Keratinocyte (primary cell): ENCODE measurements around the gene SIX5.

Experiments used
- EZH2 ChIP-seq: IDR thresholded peaks from one replicate; pipeline ENCODE4 v1.6.1; 2012; ENCODE audit warnings: inconsistent platforms, mild to moderate bottlenecking, low read length, moderate library complexity
- TF ChIP-seq, protein P1 (sequence below), 3 experiments: IDR thresholded peaks in 1 of 3; conservative IDR thresholded peaks in 1 of 3; optimal IDR thresholded peaks in 1 of 3; 2 replicates in 2 of 3; 3 replicates in 1 of 3; pipeline versions ENCODE3 to v1.5.1; 2011; ENCODE audit warnings: low read length in 3 of 3, mild to moderate bottlenecking in 3 of 3, moderate library complexity in 2 of 3, control low read depth in 1 of 3, inconsistent platforms in 1 of 3; ENCODE audit not compliant: insufficient read depth in 2 of 3; ENCODE audit errors: extremely low read depth in 1 of 3

DNA sequence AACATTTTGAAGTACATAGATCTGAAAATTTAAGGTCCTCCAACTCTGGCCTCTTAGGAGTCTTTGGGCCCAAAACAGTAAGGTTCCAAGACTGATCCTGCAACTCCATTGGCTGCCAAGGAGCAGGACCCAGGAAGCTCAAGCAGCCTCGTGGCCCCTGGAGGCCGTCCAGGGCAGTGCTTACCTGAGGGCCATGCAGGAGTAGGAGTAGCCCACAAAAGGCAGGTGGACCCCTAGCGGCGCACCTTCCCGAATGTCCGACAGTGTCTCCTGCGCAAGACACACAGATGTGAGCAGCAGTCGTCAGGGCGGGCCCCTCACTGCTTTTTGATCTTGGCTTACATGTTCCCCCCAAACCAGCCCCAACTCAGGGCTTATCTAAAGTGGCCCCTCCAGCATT is 5.7 kb upstream of the SIX5 start:
- TF ChIP-seq, protein P1, sequence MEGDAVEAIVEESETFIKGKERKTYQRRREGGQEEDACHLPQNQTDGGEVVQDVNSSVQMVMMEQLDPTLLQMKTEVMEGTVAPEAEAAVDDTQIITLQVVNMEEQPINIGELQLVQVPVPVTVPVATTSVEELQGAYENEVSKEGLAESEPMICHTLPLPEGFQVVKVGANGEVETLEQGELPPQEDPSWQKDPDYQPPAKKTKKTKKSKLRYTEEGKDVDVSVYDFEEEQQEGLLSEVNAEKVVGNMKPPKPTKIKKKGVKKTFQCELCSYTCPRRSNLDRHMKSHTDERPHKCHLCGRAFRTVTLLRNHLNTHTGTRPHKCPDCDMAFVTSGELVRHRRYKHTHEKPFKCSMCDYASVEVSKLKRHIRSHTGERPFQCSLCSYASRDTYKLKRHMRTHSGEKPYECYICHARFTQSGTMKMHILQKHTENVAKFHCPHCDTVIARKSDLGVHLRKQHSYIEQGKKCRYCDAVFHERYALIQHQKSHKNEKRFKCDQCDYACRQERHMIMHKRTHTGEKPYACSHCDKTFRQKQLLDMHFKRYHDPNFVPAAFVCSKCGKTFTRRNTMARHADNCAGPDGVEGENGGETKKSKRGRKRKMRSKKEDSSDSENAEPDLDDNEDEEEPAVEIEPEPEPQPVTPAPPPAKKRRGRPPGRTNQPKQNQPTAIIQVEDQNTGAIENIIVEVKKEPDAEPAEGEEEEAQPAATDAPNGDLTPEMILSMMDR (optimal IDR thresholded peaks at IDR 0.05 in 1 of 3, IDR thresholded peaks at IDR 0.05 in 1 of 3, conservative IDR thresholded peaks at IDR 0.05 in 1 of 3; ENCODE audit: extremely low read depth in 1 of 3, insufficient read depth in 2 of 3, low read length in 3 of 3) = peak in 1 of 3 experiments; percentile 17
- no peak for TF ChIP-seq EZH2
